GM12873 (cell line): ENCODE data around the gene SCP2D1.

ENCODE experiments used
- CTCF ChIP-seq: IDR thresholded peaks from 2 replicates; pipeline ENCODE4 v1.5.1; 2012; ENCODE audit warnings: low read depth, mild to moderate bottlenecking, moderate library complexity, low read length, control low read depth; ENCODE audit not compliant: insufficient read depth; ENCODE audit errors: missing control alignments

Gene SCP2D1

GRCh38 chr20:18853216-18853615 lies 39.6 kb downstream of the SCP2D1 start:
- no peak for TF ChIP-seq CTCF

GRCh38 chr20:18853946-18854646 lies 40.5 kb downstream of the SCP2D1 start:
- TF ChIP-seq CTCF: no peak

GRCh38 chr20:18855882-18856281 lies 42.3 kb downstream of the SCP2D1 start:
- TF ChIP-seq CTCF: no peak

GRCh38 chr20:18856873-18857272 lies 43.3 kb downstream of the SCP2D1 start:
- no peak for TF ChIP-seq CTCF

GRCh38 chr20:18857640-18858039 lies 44.1 kb downstream of the SCP2D1 start:
- no peak for TF ChIP-seq CTCF

- TF ChIP-seq CTCF: no peak
Observed at GRCh38 chr20:18858816-18859215, 45.2 kb downstream of the SCP2D1 start.
